Testis (tissue), 2 donors: ENCODE data around the gene ZNF441.

ENCODE experiments used
- POLR2A ChIP-seq: fragments of 450-650 bp; IDR thresholded peaks from one replicate; pipeline ENCODE4 v1.6.1; 2017; ENCODE audit warnings: antibody characterized with exemption, mild to moderate bottlenecking, moderate library complexity
- TF ChIP-seq, protein P1 (sequence below), 3 experiments: fragments of 450-650 bp in 2 of 3; fragments of 200-600 bp in 1 of 3; sonication (generic) in 1 of 3; IDR thresholded peaks; one replicate each; pipeline ENCODE4 v1.5.1; 2016 to 2019; ENCODE audit warnings: antibody characterized with exemption in 3 of 3, mild to moderate bottlenecking in 2 of 3, moderate library complexity in 1 of 3

DNA sequence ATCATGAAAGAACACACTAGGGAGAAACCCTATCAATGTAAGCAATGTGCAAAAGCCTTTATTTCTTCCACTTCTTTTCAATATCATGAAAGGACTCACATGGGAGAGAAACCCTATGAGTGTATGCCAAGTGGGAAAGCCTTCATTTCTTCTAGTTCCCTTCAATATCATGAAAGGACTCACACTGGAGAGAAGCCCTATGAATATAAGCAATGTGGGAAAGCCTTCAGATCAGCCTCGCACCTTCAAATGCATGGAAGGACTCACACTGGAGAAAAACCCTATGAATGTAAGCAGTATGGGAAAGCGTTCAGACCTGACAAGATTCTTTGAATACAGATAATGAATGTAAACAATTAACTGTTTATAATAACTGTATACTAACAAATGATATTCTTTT is 66.7 kb downstream of the ZNF441 start:
- TF ChIP-seq, protein P1, sequence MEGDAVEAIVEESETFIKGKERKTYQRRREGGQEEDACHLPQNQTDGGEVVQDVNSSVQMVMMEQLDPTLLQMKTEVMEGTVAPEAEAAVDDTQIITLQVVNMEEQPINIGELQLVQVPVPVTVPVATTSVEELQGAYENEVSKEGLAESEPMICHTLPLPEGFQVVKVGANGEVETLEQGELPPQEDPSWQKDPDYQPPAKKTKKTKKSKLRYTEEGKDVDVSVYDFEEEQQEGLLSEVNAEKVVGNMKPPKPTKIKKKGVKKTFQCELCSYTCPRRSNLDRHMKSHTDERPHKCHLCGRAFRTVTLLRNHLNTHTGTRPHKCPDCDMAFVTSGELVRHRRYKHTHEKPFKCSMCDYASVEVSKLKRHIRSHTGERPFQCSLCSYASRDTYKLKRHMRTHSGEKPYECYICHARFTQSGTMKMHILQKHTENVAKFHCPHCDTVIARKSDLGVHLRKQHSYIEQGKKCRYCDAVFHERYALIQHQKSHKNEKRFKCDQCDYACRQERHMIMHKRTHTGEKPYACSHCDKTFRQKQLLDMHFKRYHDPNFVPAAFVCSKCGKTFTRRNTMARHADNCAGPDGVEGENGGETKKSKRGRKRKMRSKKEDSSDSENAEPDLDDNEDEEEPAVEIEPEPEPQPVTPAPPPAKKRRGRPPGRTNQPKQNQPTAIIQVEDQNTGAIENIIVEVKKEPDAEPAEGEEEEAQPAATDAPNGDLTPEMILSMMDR (IDR thresholded peaks at IDR 0.05), result no peak
- no peak for TF ChIP-seq POLR2A
